ACHN (cell line): Measurements from ENCODE around the gene SNAPIN.

Experiments used
- DNase-seq: peaks from one replicate; pipeline ENCODE4 v3.0.0-alpha.2; 2015
- in situ Hi-C: cut with HindIII; loops from 2 replicates; pipeline ENCODE4 v1.10.0; 2017; ENCODE audit warnings: low sequenced_read_pairs, low pct_ligation_motif_present, low pct_unique_long_range_greater_than_20kb

Gene SNAPIN, protein sequence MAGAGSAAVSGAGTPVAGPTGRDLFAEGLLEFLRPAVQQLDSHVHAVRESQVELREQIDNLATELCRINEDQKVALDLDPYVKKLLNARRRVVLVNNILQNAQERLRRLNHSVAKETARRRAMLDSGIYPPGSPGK

DNA sequence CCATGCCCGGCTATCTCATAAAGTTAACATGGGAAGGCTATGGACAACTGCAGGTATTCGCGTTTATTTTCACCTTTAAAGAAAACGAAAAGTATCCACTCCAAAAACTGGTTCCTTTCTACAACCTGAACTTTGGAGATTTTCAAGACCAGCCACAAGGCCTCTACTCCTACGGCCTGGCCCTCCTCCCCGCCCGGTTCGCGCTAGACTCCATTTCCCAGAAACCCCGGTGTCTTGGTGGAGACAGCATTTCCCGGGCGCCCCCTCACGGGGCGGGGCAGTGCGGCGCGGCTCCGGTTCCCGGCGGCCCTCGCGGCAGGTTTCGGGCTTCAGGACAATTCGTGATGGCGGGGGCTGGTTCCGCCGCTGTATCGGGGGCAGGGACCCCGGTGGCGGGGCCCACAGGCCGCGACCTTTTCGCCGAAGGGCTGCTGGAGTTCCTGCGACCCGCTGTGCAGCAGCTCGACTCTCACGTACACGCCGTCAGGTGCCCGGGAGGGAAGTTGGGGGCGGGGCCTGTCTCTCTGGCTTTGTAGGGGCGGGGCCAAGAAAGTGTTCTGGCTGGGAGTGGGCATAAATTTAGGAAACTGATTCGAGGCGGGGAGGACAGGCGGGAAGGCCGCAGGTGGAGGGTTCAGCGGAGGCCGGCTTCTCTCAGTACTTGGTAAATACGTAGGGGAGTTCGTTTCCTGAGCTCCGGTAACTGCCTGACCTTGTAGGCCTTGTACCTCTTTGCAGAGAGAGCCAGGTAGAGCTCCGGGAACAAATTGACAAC is at the start of gene SNAPIN:
Gene SNAPIN, plus strand, starts transcription at position 304 of the 775 bp plus-strand sequence. Its CDS starts 41 bp downstream, at position 345.
- in situ Hi-C loops, result no loop called here
- peak; percentile 90 for DNase-seq

DNA sequence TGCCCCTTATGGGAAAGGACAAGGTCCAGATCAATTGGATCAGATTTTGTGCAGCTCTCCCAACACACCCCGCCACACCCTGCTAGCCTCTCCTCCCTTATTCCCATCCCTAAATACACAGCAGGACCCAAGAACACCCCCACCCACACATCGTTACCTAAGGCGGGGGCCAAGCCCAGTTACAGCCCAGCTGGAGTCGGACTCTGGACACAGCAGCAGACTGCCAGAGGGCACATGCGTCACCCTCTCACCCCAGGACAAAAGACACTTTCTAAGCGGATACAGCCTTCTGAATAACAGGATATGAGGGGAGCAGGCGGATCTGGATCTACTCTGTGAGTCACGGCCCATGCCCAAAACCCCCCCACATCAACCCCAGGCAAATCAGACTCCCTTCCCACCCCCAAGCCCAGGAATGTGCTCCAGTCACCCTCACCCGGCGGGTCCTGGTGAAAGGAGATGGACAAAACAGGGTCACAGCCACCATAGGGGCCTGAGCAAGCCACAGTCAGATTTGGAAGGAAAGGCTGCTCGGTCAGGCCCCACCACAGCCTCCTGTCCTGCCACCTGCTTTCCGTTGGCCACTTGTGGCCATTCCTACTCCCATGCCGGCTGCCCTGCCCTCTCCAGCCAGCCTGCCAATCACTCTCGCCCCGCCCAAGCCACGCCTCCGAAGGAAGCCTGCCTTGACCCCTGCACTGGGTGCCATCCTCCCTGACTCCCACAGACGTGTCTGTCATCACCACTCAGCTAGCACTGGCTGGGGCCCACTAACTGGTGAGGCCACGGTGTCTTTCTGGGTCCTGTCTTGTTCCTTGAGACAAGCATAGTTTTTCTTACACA is 49.5 kb upstream of the SNAPIN start:
- in situ Hi-C loops, result no loop called here

DNA sequence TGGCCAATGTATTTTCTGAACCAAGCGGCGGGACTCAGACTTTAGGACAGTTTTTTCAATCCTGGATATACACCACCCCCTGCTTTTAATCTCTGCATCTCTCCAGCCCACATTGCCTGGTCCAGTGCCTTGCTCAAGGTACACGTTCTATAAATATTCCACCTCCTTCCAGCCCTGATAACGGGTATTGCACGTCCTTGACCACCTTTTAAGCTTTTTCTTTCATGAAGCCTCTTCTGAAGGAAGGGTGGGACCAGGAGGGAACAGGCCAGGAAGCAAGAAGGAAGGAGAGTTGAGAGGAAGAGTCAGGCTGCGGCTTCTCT is 49.0 kb upstream of the SNAPIN start:
- DNase-seq, result no peak
- in situ Hi-C loops, result no loop called here

More for the DNA sequence above, 49.5 kb upstream of the SNAPIN start:
- DNase-seq, result no peak

DNA sequence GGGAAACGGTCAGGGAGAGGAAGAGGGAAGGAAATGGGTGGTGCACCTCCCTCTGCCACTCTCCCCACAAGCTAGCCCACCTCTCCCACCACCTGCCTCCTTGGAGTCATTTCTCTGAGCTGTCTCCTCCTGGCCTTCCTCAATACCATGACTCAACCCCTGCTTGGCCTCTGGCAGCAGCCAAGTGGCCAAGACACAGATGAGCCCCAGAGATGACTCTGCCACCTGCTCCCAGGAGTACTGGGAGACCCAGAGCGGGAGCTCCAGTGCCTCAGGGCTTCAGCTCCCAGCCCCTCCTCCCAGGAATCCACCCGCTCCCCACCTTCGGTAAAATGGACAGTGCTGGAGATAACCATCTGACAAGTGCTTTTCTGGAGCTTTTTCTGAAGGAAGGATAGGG is 48.2 kb upstream of the SNAPIN start:
- DNase-seq, result no peak
- in situ Hi-C loops, result no loop called here

DNA sequence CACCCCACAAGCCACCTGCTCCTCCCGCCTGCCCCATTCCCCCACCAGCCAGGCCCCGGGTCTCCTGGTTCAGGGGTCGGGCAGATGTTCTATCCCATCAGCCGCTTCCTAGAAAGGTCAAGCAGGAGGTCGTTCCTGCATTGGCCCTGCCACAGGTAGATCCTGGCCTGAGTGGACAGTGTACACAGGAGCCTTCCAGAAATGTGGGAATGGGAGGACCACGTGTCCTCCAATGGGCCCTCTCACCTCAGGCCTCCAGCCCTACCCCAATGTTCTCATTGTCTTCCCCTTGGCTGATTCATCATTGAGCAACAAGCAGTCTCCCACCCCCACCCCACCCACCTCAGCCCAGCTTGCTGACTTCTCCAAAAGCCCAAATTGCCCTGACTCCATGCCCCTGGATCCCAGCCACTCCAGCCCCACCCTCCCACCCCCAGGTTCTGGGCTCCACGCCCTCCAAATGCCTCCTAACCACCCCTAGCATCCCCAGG is 47.6 kb upstream of the SNAPIN start:
- in situ Hi-C loops, result no loop called here
- no peak for DNase-seq

DNA sequence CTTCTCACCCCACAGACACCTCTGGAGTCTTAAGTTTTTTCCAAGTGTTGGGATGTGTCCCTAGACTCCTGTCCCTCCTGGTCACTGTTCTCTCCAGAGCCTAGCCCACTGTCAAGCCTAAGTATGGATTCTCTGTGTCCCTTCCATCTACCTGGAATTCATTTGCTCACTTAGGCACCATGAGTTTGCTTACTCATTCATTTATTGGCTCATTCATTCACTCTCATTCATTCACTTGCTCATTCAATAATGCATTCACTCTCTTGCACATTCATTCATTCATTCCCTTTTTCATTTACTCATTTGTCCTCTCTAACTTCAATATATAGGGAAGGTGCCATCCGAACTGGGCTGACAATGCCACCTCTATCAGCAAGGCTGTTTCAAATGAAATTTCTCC is 47.1 kb upstream of the SNAPIN start:
- DNase-seq, result no peak
- in situ Hi-C loops, result no loop called here

DNA sequence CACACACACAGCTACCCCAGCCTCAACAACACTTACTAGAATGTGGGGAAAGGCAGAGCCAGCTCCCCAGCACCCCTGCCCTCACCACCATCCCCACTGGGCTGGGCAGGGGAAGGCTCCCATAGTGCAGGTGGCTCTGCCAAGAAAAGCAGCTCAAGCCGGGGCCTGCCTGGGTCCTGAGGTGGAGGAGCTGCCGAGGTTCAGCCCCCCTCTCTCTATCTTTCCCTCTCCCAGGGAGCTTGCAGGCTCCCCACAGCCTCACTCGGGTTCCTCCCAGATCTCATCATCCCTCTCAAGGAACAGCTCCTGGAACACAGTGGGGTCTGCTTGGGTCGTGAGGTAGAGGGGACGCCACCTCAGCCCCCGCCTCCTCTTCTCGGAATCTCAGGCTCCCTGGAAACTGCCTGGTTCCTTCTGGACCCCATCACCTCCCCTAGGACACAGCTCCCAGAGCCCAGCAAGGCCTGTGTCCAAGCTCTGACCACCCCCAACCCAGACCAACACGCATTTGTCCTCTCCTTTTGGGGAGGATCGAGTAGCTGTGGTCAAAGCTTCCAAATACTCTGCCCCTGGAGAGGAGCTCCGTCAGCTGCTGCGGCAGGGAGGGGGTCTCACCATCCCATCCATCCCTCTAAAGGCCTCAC is 46.3 kb upstream of the SNAPIN start:
- peak; percentile 22 for DNase-seq

DNA sequence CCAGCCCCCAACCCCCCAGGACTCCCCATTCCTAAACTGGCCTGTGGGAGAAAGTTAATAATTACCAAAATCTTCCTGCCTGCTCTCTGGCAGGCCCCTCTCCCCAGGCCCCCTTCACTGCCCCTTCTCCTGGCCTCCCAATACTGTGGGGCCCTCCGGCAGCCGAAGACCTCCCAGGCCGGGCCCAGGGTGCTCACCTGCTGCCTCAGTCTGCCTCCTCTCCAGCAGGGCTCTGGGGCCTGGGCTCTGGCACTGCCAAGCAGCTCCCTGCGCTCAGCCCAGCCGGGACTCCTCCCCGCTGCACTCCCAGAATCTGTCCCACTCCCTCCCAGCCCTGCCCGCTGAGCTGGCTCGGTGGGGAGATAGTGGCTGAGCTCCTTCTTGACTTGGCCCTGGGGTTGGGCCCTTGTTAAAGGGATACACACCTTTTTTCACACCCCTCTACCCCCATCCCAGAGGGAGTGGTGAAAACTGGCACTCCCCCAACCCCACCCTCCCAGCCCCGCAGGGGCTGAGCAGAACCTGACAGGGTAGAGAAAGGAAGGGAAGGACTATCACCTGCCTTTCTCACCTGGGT is 45.7 kb upstream of the SNAPIN start, which contains the start of gene S100A16:
Gene S100A16, minus strand, starts transcription at position 383 of the 577 bp plus-strand sequence. CDS start 4,986 bp downstream, outside the sequence.
- in situ Hi-C loops, result no loop called here
- DNase-seq, result peak; percentile 92

More for the DNA sequence above, 46.3 kb upstream of the SNAPIN start:
- in situ Hi-C loops, result no loop called here

DNA sequence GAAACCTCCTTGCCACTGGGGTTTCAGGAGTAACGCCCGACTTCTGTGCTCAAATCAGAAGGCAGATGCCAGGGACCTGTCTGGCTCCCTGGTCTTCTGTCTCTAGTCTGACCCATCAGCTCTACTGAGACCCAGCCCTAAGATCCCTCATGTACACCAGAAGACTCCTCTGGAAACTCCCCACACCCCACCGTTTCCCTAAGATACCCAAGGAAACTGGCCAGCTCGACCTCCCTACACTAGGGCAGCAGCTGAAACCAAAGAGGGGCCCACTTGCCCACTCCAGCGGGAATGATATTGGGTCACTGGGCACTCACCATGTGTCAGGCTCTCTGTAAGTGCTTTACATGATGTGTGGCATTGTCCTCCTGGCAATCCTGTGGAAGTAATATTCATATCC is 45.1 kb upstream of the SNAPIN start:
- DNase-seq, result no peak
- in situ Hi-C loops, result no loop called here

DNA sequence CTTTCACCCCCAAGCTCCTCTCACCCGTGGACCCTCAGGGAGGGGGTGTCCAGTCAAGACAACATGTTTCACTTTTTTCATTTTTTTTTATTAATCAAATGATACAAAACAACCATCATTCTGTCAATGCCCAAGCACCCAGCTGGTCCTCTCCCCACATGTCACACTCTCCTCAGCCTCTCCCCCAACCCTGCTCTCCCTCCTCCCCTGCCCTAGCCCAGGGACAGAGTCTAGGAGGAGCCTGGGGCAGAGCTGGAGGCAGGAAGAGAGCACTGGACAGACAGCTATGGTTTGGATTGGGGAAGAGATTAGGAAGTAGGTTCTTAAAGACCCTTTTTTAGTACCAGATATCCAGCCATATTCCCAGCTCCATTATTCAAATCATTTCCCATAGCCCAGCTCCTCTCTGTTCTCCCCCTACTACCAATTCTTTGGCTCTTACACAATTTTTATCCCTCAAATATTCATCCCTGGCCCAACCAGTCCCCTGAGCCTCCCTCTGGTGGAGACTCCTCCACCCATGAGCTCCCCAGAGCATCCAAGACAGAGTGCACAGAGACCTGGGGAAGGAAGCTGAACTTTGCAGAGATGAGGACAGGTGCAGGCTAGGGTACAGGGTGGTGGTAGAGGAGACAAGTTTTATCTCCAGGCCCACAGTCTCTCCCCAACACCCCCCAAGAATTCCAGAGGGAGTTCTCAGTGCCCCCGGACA is 44.2 kb upstream of the SNAPIN start:
- DNase-seq, result no peak
- in situ Hi-C loops, result no loop called here

DNA sequence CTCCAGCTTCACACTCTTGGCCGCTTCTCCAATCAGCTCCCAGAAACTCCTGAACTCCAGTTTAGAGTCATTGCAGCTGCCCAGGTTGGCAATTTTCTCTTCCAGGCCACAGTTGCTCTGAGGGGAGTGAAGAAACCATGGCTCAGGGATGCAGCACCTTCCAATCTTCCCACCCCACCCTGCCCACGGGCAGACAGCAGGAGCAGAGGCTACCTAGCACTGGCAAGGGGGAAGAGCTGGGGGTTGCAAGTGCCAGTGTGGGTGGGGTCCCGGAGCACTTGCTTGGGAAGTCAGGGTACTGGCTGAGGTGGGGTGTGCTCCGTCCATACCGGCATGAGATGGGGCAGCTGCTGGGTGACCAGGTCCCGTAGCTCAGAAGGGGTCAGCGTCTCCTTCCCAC is 43.6 kb upstream of the SNAPIN start:
- no peak for DNase-seq
- in situ Hi-C loops, result no loop called here

DNA sequence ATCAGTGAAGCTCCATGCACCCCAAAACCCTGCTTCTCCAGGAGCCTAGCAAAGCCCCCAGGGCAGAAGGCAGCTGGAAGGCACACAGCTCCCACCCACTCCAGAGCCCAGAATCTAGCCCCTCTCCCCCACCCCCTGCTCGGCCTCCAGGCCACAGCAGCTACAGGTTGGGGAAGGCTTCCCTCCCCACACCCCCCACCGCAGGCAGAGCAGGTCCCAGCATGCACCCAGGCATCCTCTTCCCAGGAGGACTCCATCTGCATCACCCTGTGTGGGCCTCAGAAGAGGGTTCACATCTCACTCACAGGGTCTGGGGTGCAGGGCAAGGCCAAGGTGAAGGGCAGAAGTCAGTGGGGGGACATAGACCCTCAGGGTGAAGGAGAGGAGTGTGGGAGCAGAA is 43.1 kb upstream of the SNAPIN start:
- in situ Hi-C loops, result no loop called here
- no peak for DNase-seq

DNA sequence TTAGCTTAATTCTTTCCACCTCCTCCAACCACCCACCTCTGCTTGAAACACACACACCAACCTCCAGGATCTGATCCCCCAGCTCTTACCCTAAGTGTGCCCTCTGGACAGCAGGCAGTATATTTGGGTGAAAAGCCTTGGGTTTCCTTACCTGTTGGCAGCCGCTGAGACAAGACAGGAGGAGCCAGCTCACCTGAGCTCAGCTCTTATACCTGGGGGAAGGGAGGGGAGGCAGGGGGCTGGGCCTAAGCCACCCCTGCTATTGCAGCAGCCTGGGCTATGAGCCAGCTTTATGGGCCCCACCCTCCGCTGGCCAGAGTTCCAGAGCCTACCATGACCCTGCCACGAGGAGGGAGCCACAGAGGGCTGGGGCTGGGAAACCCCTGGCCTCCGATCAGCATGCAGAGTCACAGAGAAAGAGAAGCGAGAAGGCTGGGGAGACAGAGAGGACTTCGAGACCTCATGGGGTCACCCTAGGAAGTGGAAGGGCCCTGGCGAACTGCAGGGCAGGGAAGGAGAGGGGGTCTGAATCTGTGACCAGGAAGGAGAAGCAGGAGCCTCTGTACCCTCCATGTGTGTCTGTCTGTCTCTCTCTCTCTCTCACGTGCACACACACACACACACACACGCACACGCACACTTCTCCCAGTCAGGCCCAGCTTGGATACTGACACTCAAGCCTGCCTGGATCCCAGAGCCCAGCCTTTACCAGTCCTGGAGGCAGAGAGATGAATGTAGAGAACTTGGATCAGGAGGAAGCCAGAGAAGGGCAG is 42.2 kb upstream of the SNAPIN start, which contains the start of gene S100A14:
Gene S100A14, minus strand, starts transcription at position 182 of the 773 bp plus-strand sequence. CDS start 467 bp downstream, outside the sequence.
- DNase-seq, result no peak
- in situ Hi-C loops, result no loop called here

DNA sequence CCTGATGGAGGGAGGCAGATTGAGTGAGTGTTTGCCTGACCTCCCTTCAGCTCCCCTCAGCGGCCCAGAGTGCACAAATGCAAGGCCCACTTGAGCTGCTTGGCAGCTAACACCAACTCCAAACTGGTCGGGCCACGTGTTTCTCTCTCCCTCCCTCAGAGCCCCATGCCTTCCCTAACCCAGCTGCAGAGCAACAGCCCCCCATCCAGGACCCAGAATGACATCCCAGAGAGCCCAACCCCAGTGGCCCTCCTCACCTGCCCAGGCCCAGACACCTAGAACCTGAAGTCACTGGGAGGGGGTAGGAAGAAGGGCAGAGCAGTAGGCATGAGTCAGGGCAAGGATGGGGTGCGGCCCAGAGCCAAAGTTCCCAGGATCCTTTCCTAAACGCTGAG is 41.6 kb upstream of the SNAPIN start:
- DNase-seq, result no peak
- in situ Hi-C loops, result no loop called here

DNA sequence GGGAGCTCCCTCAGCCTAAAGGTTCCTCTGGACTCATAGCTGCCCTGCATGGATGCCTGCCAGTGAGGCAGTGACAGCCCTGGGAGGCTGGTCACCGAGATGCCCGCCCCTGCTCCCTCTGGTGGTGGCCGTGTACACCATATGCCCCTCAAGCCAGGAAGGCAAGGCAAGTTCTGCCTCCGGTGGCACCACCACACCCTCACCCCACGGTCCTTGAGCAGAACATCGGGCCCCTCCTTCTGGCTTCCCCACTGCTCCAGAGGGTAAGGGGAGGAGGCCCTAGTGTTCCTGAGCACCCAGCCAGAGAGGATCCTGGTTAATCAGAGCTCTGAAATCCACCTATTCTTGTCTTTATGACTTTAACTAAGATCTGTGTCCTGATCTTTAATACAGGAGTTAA is 40.8 kb upstream of the SNAPIN start:
- in situ Hi-C loops, result no loop called here
- peak; percentile 77 for DNase-seq

DNA sequence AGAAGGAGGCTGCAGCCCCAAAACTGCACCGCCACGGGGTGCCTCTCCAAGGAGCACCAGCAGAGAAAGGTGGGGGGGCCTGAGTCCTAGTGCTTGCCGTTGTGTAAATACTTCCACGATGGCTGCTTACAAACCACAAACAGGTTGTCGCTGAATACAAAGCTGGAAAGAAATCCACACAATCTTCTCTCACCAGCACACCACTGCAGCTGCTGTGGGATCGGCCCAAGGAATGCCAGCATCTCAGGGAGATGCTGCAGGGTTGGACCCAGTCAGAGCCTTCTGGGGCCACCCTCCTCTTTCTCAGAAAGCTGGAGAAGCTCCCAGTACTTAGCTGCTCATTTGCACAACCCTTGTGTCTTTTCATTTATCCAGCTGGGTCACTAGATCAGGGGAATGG is 39.3 kb upstream of the SNAPIN start:
- in situ Hi-C loops, result no loop called here
- DNase-seq, result no peak

DNA sequence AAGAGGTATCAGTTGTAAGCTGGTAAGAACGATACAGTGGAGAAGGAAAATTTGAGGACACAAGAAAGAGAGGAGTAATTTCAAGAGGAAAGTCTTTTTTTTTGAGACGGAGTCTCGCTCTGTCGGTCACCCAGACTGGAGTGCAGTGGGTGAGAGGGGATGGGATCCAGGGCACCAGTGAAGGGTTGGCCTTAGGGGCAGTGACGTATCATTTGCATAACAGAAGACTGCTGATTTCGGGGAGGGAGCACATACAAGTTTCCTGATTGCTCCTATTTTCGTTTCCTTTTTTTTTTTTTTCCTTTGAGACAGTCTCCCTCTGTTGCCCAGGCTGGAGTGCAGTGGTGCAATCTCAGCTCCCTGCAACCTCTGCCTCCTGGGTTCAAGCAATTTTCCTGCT is 35.4 kb upstream of the SNAPIN start:
- in situ Hi-C loops, result no loop called here
- DNase-seq, result no peak
